HG03064 (cell line): ENCODE data around the gene PTPN18.

Experiments used
- ATAC-seq: cut with Tn5 transposase; IDR thresholded peaks from one replicate; pipeline ENCODE4 v1.9.1; 2021; ENCODE audit warnings: low read depth; ENCODE audit not compliant: unreplicated experiment

The PTPN18 gene

DNA sequence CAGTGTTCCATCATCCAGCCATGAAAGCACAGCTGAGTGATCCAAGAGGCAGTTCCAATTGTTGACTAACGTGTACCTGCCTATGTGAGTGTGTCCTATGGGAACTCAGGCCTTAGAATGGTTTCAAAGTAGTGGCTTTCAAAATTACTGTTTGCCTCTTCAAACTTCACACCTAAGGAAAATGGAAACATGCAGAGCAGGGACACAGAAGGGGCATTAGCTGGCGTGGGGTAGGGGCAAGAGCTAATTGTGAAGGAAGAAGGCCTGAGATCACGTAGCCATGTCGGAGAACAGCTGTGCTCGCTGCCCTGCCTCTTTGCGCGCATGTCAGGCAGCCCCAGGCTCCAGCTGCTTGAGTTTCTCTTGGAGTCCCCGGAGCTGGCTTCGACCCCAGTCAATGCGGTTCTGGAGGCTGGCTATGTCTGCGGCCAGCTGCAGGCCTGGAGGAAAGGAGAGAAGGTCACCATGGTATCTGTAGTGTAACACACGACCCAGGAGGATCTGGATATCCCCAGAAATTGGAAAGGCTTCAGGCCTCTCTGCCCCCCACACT is 17.0 kb upstream of the PTPN18 start:
- ATAC-seq, result no peak

DNA sequence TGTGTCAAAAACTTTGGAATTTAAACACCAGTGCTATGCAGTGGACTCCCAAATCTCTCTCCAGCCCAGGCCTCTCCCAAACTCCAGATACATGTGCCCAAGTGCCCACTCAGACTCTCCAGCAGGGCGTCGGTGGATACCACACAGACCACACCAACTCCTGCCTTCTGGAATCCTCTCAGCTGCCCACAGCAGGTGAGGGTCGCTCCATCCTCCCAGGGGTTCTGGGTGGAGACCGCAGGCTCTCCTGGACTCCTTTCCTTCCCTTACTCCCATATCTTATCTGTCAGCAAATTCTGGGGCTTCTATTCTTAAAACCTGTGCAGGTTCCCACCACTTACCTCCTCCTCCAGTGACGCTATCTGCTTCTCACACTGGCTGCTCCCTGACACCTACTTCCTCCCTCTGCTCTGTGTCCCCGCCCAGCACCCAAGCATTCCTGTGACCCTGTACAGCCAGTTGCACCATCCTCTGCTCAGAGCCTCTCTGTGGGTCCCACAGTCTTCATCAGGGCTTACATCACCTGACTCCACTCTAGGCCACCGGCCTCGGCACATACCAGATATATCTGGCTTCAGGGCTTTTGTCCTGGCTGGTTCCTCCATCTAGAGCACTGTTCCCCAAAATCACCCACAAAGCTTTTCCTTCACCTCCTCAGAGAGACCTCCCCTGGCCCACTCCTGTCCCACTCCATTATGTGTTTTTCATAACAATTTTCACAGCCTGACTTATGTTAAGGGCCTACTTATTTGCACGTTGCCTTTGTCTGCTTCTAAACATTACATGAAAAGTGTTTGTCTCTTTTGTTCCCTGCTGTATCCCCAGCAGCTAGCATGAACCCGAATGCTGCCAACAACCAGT is 15.7 kb upstream of the PTPN18 start:
- no peak for ATAC-seq

DNA sequence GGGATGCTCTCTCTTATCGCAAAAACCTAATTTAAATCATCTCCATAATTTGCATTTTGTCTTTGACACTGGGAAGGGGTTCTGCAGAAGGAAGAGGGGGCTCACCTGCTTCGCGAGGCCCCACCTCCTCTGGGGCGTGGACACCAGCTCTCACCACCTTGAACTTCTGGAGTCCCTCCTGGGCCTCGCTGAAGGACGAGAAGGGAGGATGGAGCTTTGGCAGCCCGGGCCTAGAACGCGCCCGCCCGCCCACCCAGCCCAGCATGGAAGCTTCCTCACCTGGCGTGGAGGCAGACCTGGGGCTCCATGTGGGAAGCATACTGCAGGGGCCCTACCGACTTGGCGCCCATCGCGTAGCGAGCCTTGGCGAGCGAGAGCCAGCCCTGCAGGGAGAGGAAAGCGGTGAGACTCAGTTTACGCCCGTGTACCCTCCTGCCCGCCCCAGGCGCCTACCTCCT is 14.3 kb upstream of the PTPN18 start:
- ATAC-seq, result peak; percentile 2

DNA sequence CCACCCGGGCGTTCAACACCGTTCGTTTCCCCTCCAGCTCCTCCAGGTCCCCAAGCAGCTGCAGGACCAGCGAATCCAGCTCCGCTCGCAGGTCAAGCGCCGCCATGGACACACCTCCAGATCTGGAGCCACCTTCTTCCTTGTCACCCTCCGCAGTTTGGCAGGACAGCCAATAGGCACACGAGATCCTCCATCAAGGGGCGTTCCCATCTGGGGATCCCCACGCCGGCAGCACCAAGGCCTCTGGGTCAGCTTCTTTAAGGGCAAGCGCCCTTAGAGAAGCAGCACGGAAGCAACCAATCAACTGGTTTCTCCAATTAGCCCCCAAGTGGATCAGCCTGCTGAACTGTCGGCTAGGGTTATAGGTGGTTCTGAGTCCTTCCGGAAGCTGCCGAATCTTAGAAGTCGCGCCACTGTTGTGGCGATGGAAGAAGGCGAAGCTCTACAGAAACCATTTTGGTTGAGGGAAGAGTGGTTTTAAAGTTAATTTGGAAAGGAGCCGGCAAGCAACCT is 13.8 kb upstream of the PTPN18 start:
- ATAC-seq, result peak; percentile 78

DNA sequence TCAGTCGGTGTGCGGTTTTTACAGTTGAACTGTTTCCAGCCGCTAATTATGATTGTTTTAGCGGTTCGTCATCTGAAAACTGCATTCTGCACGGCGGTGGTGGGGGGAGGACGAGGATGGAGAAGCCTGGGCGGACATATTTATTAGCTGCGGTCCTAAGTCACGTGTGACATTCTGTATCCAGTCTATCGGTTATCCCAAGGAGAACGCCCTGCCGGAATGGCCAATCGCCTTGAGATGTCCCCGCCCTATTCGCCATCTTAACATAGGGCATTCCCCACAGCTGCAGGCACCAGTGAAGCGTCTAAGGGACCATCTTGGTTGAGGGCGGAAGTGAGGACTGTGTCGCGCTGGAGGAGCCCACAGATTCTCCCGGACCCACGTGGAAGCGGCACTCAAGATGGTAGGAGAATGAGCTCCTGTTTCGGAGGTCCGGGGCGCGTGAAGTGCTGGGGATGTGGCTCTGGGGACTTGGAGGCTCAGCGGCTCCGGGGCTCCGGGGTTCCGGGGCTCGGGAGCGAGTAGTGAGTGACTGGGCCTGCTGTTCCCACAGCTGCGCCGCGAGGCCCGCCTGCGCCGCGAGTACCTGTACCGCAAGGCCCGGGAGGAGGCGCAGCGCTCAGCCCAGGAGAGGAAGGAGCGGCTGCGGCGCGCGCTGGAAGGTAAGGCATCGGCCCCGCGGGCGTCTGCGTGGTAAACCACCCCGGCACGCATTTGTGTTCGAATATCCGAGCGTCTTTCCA is 13.2 kb upstream of the PTPN18 start, which contains the start of gene IMP4:
IMP4 (plus strand) TSS at position 365 of the 743 bp plus-strand sequence; CDS start at position 401, 36 bp downstream.
- peak; percentile 83 for ATAC-seq

DNA sequence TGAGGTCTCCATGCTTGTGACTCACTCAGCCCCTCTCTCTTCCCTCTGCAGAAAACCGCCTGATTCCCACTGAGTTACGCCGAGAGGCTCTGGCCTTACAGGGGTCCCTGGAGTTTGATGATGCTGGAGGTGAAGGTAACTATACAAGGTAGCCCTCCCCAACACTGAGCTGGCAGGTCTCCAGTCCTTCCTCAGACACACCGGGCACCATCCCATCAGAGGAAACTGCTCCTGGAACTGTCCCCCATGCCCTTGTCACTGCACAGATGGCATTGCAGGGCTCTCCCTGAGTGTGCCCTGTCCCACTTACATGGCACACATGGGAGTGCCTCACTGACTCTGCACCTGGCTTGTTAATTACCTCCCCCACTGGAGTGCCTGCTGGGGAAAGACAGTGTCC is 11.3 kb upstream of the PTPN18 start:
- ATAC-seq, result no peak

DNA sequence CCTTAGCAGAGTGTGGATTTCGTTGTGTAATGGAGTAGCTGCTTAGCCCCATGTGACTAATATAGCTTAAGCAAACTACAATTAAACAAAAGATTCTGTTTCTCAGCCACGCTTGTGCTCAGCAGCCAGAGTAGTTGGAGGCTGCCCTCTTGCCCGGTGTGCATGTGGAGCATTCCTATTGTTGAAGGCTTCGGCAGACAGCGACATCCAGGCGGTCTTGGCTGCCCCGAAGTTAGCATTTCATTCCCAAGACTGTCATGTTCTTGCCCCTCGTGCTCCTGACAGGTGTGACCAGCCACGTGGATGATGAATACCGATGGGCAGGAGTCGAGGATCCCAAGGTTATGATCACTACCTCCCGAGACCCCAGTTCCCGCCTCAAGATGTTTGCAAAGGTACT is 10.8 kb upstream of the PTPN18 start:
- no peak for ATAC-seq

DNA sequence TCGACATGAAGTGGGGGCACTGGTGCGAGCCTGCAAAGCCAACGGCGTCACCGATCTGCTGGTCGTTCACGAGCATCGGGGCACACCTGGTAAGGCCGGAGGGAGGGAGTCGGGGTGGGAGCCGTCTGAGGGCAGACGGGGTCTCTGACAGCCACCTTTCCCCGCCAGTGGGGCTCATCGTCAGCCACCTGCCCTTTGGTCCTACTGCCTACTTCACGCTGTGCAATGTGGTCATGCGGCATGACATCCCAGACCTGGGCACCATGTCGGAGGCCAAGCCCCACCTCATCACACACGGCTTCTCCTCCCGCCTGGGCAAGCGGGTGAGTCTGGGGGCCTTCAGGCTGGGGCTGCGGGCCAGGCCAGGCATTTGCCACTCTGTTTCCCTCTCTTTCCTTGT is 10.2 kb upstream of the PTPN18 start:
- ATAC-seq, result no peak

DNA sequence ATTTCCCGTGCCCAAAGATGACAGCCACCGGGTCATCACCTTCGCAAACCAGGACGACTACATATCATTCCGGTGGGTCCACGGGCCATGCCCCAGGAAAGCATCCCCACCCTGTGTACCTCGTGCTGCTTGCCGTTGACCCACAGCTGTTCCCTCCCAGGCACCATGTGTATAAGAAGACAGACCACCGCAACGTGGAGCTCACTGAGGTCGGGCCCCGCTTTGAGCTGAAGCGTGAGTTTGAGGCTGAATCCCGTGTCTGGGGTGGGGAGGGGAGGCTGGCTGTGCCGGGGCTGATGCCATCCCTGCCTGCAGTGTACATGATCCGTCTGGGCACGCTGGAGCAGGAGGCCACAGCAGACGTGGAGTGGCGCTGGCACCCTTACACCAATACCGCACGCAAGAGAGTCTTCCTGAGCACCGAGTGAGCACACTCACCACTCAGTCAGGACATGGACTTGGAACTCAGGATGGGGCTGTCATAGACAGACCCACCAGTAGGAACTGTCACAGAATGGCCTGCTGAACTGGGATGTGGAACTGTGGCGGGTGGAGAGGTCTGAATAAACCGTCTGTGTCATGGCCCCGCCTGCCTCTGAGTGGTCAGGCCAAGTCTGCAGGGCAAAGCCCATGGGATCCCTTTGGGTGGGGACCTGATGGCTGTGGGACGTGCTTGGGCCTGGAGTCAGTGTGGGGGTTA is 9.7 kb upstream of the PTPN18 start:
- no peak for ATAC-seq

DNA sequence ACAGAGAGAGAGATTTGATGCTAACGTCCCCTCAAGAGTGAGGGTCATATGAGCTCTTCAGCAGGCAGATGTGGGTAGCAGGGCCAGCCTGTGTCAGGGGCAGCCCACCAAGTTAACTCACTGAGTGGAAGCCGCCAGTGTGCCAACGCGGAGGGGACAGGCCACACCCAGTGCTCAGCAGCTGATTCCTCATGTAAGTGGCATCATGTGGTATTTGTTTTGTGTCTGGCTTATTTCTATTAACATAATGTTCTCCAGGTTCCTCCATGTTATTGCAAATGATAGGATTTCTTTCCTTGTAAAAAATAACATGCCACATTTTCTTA is 9.2 kb upstream of the PTPN18 start:
- no peak for ATAC-seq

DNA sequence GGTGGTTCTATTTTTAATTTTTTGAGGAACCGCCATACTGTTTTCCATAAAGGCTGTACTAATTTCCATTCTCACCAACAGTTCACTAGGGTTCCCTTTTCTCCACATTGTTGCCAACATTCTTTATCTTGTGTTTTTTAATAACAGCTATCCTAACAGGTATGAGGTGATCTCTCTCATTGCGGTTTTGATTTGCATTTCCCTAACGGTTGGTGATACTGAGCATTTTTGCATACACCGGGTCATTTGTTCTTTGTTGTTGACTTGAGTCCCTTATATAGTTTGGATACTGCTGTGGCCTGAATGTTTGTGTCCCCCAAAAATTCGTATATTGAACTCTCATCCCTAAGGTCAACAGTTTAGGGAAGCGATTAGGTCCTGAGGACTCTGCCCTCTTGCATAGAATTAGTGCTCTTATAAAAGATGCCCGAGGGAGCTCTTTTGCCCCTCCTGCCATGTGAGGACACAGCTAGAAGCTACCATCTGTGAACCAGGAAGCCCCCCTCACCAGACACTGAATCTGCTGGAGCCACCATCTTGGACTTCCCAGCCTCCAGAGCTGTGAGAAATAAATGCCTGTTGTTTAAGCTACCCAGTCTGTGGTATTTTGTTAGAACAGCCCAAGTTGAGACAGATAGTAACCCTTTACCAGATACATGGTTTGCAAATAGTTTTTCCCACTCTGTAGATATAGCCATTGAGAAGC is 8.5 kb upstream of the PTPN18 start:
- ATAC-seq, result no peak

DNA sequence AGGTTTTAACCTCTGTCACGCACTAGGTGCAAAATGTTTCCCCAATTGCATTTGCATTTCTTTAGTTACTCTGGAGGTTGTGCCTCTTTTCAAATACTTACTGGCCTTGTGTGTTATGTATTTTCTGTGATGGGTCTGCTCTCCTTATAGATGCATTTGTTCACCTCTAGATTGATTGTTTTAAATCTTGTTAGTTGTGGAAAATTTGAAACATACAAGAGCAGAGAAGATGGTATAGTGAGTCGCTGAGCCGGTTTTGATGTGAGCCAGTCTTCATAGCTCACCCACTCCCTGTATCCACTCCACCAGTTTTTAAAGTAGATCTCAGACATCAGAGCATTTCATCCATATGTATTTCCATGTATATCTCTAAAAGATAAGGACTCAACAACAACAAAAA is 6.7 kb upstream of the PTPN18 start:
- ATAC-seq, result no peak

DNA sequence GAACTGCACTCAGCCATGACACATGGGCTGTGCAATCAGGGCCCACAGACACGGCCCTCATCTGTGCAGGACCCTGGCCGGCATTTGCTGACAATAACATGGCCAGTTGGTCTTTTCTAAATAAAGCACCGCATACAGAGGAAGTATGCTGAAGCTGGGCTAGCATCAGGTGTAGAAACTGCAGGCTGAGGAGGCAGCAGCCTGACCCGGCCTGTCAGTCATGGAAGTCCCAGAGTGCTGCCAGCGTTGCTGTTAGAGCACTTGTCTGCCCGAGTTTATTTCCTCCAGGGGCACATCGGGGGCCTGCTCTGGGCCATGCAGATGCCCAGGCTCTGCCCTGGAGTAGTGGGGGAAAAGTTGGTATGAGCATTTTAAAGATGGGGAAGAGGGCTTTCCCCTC is 4.1 kb upstream of the PTPN18 start:
- no peak for ATAC-seq

DNA sequence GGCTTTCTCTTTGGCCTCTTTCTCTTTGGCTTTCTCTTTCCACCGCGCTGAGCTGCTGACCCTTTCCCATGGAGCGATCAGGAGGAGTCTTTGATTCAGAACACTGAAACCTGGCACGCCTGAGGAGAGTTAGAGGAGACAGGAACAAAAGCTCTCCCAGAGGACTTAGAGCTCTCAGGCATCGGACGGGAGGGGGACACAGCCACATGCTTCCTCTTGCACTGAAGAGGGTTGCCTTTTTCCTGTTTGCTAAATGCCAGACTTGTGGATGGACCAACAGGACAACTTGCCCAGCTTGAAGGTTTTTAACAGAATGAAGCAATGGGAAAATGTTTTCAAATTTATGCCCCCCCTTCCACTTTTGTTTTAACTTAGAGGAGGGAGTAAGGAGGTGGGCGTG is 3.6 kb upstream of the PTPN18 start:
- no peak for ATAC-seq

DNA sequence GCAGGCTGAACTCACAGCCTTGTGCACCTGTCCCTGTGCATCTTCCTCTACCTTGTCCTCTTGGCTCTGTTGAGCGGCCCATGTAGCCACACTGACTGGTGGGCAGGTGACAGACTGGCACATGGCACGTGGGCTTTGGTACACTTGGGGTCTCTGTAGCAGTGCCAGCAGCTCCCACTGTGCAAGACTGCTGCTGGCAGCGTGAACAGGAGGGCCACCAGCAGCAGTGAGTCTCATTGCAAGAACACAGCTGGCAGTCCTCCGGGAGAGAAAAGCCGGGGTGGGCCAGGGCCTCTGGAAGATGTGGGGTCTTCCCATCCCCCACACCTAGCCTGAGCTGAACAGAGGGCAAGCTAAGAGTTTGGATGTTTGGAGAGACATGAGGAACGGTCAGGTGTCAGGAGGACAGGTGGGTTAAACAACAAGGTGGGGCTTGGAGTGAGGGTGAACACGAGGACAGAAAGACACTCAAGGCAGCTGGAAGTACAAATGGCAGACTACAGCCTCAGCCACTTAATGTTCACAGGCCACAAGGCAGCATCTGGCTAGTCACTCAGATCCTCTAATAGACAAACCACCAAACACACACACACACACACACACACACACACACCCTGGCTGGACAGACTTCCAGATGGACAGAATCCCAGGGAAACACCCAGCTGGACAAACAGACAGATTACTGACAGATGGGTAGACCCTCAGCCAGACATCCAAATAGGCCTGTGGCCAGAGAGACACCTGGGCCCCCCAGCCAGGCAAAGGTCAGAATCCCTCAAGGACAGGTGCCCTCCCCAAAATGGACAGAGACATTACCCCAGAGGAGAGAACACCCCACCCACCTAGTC is 2.3 kb upstream of the PTPN18 start:
- no peak for ATAC-seq

DNA sequence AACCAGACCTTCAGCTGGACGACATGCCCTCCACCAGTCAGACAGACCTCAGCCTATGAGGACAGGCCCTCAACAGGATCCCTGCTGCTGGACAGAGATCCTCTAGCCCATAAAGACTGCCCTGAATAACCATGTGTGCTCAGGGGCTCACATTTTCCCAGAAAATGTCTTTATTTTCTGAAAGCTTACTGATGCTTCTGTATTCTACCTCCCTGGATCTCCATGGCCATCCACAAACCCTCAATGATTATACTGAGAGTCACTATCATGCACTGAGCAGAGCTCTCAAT is 1.8 kb upstream of the PTPN18 start:
- no peak for ATAC-seq

DNA sequence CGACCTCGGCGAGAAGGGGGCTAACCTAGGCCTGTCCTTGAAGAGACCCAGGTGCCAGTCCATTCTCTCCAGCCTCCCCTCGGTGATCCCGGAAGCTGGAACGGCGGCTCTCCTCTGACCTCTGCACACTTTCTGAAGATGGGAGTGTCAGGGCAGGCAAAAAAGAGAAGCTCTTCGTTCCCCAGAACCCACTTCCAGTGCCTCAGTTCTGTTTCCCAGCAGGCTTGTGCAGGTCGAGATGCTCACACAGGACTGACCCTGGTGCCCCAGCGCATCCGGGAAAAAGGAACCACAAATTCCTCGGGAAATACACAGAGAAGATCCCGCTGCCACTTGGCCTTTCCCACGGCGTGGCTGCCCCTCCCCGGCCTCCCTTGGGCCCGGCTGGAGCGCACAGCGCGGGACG is 681 bp upstream of the PTPN18 start:
- peak; percentile 6 for ATAC-seq

DNA sequence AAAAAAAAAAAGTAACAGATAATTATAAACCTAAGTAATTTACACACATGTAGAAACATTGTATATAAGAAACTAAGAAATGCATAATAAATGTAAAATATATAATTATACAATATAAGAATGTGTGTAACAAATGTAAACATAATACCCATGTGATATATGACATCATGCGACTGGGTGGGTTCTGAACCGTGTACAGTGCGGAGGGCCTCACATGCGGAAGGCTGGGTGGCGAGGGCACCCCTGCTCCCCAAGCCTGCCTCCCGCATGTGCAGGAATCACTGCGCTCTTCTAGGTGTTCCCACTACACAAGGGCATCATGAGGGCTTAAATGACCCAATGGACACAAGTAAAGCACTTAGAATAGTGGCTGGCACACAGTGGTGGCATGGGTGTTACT is 2.0 kb downstream of the PTPN18 start:
- no peak for ATAC-seq
